ENCODE data around the gene QSOX2. TPM values are rescaled to one million over a fixed set of nuclear protein-coding genes. Genes with fewer than 3 reads are reported as not detected.

Gene QSOX2
- total and polyA plus RNA-seq, 2 experiments from 2014 or later = 9.2 to 29.2 TPM

DNA sequence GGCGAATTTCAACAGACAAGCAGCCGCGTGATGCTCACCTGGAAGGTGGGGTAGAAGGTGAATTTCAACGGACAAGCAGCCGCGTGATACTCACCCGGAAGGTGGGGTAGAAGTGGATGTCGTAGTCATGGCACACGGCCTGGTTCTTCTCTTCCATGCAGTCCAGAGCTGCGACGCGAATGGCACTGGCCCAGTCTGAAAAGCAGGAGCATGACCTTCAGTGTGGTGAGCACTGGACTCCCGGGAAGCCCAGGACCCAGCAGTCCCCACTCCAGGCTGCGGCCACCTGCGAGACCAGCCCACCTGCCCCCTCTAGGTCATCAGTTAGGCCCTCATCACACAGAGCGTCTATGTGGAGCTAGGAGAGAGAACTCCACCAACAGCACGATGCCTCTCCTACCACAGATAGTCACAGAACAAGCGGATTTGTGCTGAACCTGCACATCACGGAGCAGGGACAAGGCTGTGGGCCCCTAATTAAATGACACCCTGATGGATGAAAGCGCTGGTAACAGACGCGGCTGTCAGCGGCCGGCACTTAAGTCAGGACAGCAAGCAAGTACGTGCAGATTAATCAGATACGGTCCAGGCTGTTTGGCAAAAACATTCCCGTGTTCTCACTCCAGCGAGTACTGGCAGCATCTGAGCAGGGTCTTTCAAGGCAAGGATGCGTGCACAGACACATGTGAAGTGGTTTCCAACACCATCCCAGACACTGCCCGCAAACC is 18.8 kb downstream of the QSOX2 start:
- Mint-ChIP-seq H3K27ac (peak overlapping the region; percentile 58), H3K36me3 (ENCODE audit: low read depth) (peaks cover 23% of the 10 kb centered on the region), H3K4me1 (peaks cover 9% of the 10 kb centered on the region), H3K9me3 (no peaks in the 10 kb centered on the region), H3K27me3 (ENCODE audit: insufficient read depth, low read depth, poor library complexity) (peaks cover 7% of the 10 kb centered on the region), H3K4me3 (no peak overlapping the region)
- no peak overlapping the region for H3K27ac ChIP-seq (ENCODE audit: low read depth)
- H3K9me2 ChIP-seq (ENCODE audit: insufficient read depth) = no peaks in the 10 kb centered on the region
- TF ChIP-seq EZH2phosphoT487 (IDR thresholded peaks at IDR 0.05; ENCODE audit: unreplicated experiment) = no peak
- TF ChIP-seq, protein P1, sequence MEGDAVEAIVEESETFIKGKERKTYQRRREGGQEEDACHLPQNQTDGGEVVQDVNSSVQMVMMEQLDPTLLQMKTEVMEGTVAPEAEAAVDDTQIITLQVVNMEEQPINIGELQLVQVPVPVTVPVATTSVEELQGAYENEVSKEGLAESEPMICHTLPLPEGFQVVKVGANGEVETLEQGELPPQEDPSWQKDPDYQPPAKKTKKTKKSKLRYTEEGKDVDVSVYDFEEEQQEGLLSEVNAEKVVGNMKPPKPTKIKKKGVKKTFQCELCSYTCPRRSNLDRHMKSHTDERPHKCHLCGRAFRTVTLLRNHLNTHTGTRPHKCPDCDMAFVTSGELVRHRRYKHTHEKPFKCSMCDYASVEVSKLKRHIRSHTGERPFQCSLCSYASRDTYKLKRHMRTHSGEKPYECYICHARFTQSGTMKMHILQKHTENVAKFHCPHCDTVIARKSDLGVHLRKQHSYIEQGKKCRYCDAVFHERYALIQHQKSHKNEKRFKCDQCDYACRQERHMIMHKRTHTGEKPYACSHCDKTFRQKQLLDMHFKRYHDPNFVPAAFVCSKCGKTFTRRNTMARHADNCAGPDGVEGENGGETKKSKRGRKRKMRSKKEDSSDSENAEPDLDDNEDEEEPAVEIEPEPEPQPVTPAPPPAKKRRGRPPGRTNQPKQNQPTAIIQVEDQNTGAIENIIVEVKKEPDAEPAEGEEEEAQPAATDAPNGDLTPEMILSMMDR (conservative IDR thresholded peaks at IDR 0.05; ENCODE audit: low read depth in 2 of 2) = no peak
- TF ChIP-seq STAT1 (IDR thresholded peaks at IDR 0.05; ENCODE audit: unreplicated experiment) = no peak
- no peak for TF ChIP-seq ZNF331 (CRISPR knock-in tag; IDR thresholded peaks at IDR 0.05; ENCODE audit: low read depth)
- TF ChIP-seq CREB1 (CRISPR knock-in tag; IDR thresholded peaks at IDR 0.05; ENCODE audit: low read depth) = no peak
- no peak for TF ChIP-seq POLR2AphosphoS5 (IDR thresholded peaks at IDR 0.05; ENCODE audit: low read depth)
- no peak for TF ChIP-seq ZNF114 (CRISPR knock-in tag; IDR thresholded peaks at IDR 0.05)
- no peak for TF ChIP-seq NANOG (IDR thresholded peaks at IDR 0.05; ENCODE audit: borderline replicate concordance)
- TF ChIP-seq EZH2 (IDR thresholded peaks at IDR 0.05; ENCODE audit: low read depth, unreplicated experiment) = no peak
- TF ChIP-seq, protein P2, sequence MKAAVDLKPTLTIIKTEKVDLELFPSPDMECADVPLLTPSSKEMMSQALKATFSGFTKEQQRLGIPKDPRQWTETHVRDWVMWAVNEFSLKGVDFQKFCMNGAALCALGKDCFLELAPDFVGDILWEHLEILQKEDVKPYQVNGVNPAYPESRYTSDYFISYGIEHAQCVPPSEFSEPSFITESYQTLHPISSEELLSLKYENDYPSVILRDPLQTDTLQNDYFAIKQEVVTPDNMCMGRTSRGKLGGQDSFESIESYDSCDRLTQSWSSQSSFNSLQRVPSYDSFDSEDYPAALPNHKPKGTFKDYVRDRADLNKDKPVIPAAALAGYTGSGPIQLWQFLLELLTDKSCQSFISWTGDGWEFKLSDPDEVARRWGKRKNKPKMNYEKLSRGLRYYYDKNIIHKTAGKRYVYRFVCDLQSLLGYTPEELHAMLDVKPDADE (IDR thresholded peaks at IDR 0.05) = no peak
- TF ChIP-seq, protein P3, sequence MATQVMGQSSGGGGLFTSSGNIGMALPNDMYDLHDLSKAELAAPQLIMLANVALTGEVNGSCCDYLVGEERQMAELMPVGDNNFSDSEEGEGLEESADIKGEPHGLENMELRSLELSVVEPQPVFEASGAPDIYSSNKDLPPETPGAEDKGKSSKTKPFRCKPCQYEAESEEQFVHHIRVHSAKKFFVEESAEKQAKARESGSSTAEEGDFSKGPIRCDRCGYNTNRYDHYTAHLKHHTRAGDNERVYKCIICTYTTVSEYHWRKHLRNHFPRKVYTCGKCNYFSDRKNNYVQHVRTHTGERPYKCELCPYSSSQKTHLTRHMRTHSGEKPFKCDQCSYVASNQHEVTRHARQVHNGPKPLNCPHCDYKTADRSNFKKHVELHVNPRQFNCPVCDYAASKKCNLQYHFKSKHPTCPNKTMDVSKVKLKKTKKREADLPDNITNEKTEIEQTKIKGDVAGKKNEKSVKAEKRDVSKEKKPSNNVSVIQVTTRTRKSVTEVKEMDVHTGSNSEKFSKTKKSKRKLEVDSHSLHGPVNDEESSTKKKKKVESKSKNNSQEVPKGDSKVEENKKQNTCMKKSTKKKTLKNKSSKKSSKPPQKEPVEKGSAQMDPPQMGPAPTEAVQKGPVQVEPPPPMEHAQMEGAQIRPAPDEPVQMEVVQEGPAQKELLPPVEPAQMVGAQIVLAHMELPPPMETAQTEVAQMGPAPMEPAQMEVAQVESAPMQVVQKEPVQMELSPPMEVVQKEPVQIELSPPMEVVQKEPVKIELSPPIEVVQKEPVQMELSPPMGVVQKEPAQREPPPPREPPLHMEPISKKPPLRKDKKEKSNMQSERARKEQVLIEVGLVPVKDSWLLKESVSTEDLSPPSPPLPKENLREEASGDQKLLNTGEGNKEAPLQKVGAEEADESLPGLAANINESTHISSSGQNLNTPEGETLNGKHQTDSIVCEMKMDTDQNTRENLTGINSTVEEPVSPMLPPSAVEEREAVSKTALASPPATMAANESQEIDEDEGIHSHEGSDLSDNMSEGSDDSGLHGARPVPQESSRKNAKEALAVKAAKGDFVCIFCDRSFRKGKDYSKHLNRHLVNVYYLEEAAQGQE (IDR thresholded peaks at IDR 0.05; ENCODE audit: unreplicated experiment) = no peak
- TF ChIP-seq, protein P4, sequence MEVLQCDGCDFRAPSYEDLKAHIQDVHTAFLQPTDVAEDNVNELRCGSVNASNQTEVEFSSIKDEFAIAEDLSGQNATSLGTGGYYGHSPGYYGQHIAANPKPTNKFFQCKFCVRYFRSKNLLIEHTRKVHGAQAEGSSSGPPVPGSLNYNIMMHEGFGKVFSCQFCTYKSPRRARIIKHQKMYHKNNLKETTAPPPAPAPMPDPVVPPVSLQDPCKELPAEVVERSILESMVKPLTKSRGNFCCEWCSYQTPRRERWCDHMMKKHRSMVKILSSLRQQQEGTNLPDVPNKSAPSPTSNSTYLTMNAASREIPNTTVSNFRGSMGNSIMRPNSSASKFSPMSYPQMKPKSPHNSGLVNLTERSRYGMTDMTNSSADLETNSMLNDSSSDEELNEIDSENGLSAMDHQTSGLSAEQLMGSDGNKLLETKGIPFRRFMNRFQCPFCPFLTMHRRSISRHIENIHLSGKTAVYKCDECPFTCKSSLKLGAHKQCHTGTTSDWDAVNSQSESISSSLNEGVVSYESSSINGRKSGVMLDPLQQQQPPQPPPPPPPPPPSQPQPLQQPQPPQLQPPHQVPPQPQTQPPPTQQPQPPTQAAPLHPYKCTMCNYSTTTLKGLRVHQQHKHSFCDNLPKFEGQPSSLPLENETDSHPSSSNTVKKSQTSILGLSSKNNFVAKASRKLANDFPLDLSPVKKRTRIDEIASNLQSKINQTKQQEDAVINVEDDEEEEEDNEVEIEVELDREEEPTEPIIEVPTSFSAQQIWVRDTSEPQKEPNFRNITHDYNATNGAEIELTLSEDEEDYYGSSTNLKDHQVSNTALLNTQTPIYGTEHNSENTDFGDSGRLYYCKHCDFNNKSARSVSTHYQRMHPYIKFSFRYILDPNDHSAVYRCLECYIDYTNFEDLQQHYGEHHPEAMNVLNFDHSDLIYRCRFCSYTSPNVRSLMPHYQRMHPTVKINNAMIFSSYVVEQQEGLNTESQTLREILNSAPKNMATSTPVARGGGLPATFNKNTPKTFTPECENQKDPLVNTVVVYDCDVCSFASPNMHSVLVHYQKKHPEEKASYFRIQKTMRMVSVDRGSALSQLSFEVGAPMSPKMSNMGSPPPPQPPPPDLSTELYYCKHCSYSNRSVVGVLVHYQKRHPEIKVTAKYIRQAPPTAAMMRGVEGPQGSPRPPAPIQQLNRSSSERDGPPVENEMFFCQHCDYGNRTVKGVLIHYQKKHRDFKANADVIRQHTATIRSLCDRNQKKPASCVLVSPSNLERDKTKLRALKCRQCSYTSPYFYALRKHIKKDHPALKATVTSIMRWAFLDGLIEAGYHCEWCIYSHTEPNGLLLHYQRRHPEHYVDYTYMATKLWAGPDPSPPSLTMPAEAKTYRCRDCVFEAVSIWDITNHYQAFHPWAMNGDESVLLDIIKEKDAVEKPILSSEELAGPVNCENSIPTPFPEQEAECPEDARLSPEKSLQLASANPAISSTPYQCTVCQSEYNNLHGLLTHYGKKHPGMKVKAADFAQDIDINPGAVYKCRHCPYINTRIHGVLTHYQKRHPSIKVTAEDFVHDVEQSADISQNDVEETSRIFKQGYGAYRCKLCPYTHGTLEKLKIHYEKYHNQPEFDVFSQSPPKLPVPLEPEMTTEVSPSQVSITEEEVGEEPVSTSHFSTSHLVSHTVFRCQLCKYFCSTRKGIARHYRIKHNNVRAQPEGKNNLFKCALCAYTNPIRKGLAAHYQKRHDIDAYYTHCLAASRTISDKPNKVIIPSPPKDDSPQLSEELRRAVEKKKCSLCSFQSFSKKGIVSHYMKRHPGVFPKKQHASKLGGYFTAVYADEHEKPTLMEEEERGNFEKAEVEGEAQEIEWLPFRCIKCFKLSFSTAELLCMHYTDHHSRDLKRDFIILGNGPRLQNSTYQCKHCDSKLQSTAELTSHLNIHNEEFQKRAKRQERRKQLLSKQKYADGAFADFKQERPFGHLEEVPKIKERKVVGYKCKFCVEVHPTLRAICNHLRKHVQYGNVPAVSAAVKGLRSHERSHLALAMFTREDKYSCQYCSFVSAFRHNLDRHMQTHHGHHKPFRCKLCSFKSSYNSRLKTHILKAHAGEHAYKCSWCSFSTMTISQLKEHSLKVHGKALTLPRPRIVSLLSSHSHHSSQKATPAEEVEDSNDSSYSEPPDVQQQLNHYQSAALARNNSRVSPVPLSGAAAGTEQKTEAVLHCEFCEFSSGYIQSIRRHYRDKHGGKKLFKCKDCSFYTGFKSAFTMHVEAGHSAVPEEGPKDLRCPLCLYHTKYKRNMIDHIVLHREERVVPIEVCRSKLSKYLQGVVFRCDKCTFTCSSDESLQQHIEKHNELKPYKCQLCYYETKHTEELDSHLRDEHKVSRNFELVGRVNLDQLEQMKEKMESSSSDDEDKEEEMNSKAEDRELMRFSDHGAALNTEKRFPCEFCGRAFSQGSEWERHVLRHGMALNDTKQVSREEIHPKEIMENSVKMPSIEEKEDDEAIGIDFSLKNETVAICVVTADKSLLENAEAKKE (CRISPR knock-in tag; IDR thresholded peaks at IDR 0.05) = no peak
- TF ChIP-seq JUNB (IDR thresholded peaks at IDR 0.05; ENCODE audit: unreplicated experiment) = no peak
- 0 out of 2 replicates have a peak, but pooled peaks cover 2% of the 10 kb centered on the region for H3K36me3 ChIP-seq (ENCODE audit: insufficient read depth)
- peaks cover 47% of the 10 kb centered on the region for H4K20me1 ChIP-seq (replicated peaks; ENCODE audit: insufficient read depth)
- H3K4me3 ChIP-seq = no peak overlapping the region
- no peak for ATAC-seq
- no peak overlapping the region for H2AFZ ChIP-seq
- H3K4me2 ChIP-seq = no peak overlapping the region
- peaks cover 81% of the 10 kb centered on the region for H3K79me2 ChIP-seq (replicated peaks; ENCODE audit: insufficient read depth)
- H3F3A ChIP-seq (replicated peaks; ENCODE audit: low read depth) = 0 out of 2 replicates have a peak, but pooled peaks cover 3% of the 10 kb centered on the region
- DNase-seq (ENCODE audit: low spot score) = no peak
- H3K4me1 ChIP-seq (ENCODE audit: insufficient read depth) = no peaks in the 10 kb centered on the region
- no peaks in the 10 kb centered on the region for H3K27me3 ChIP-seq (ENCODE audit: insufficient read depth)
